GM18507 (cell line): ENCODE results near the gene GPC1.

Experiments used
- DNase-seq: peaks from one replicate; pipeline ENCODE4 v3.0.0; 2011; ENCODE audit warnings: low read depth; ENCODE audit not compliant: insufficient read length; ENCODE audit errors: extremely low spot score
- FAIRE-seq: peaks from 2 replicates; lab custom pipeline; 2011; peaks lifted over from hg19 to GRCh38; lab: Jason Lieb, UNC

The GPC1 gene

GRCh38 chr2:240451791-240452461 lies 16.5 kb downstream of the GPC1 start:
- no peak for FAIRE-seq

GRCh38 chr2:240452462-240453256 lies 17.2 kb downstream of the GPC1 start:
- DNase-seq (no peak), FAIRE-seq (no peak)

More at GRCh38 chr2:240451791-240452461, 16.5 kb downstream of the GPC1 start:
- no peak for DNase-seq

GRCh38 chr2:240453461-240454105 lies 18.1 kb downstream of the GPC1 start:
- DNase-seq (no peak), FAIRE-seq (no peak)

GRCh38 chr2:240454106-240454901 lies 18.8 kb downstream of the GPC1 start:
- FAIRE-seq (no peak), DNase-seq (no peak)

GRCh38 chr2:240455272-240455646 lies 19.8 kb downstream of the GPC1 start:
- DNase-seq (no peak), FAIRE-seq (no peak)

- DNase-seq: no peak
- FAIRE-seq: no peak
Measured at GRCh38 chr2:240455647-240456446, 20.4 kb downstream of the GPC1 start.

GRCh38 chr2:240456447-240457222 lies 21.2 kb downstream of the GPC1 start:
- DNase-seq (no peak), FAIRE-seq (no peak)

GRCh38 chr2:240457223-240458043 lies 22.0 kb downstream of the GPC1 start:
- FAIRE-seq (no peak), DNase-seq (no peak)

- DNase-seq: no peak
- FAIRE-seq: no peak
Measured at GRCh38 chr2:240458044-240458899, 22.8 kb downstream of the GPC1 start.

- FAIRE-seq (no peak), DNase-seq (no peak)
Measured at GRCh38 chr2:240458900-240459391, 23.5 kb downstream of the GPC1 start.

GRCh38 chr2:240459401-240460252 lies 24.2 kb downstream of the GPC1 start:
- DNase-seq: no peak
- no peak for FAIRE-seq

- DNase-seq: no peak
- no peak for FAIRE-seq
Measured at GRCh38 chr2:240460253-240460711, 24.8 kb downstream of the GPC1 start.

GRCh38 chr2:240460781-240461431 lies 25.4 kb downstream of the GPC1 start:
- DNase-seq: no peak
- FAIRE-seq: no peak

- DNase-seq: no peak
- FAIRE-seq: no peak
Measured at GRCh38 chr2:240461471-240462072, 26.1 kb downstream of the GPC1 start.
